ENCODE measurements around the gene CCRL2. TPM values are rescaled to one million over a fixed set of nuclear protein-coding genes. Genes with fewer than 3 reads are reported as not detected.
A peak's percentile ranks its signal among the peaks of the same experiment; 100 is the strongest.
"Not testable (repeated sequence)": the region's sequence is repeated elsewhere in the genome, so short reads cannot be mapped to it uniquely, and the experiment has no call there.

The CCRL2 gene
- total and polyA plus RNA-seq, 8 donors: 0.76 to 5.2 (median 2.0) TPM; not detected in 3

- 83 to 92% (median 85%) methylated on average over 6 of the region's 6 CpGs for WGBS, 5 donors
- Histone ChIP-seq H3K9me3 (no peaks in the 10 kb centered on the region), H3K27me3 (no peaks in the 10 kb centered on the region), H3K4me3 (no peak overlapping the region), H3K27ac (no peak overlapping the region), H3K4me1 (peaks cover 0 to 8% (median 0%) of the 10 kb centered on the region in 4 donors), H3K36me3 (no peaks in the 10 kb centered on the region)
- intact Hi-C loops (cut with DNase I; ENCODE audit: low total_unique reads): no loop called here
- TF ChIP-seq POLR2AphosphoS5 (IDR thresholded peaks at IDR 0.05) (peak in 1 of 3 donors; percentile 5), EP300 (IDR thresholded peaks at IDR 0.05) (no peak)
- DNase-seq: peak in 1 of 2 donors; percentile 45
These were observed 15.6 kb downstream of the CCRL2 start for GRCh38 chr3:46422617-46423016.

GRCh38 chr3:46423588-46423987 lies 16.5 kb downstream of the CCRL2 start:
- Histone ChIP-seq H3K4me1 (peaks cover 0 to 8% (median 0%) of the 10 kb centered on the region in 4 donors), H3K27ac (no peak overlapping the region), H3K4me3 (no peak overlapping the region), H3K27me3 (no peaks in the 10 kb centered on the region), H3K36me3 (no peaks in the 10 kb centered on the region), H3K9me3 (no peaks in the 10 kb centered on the region)
- WGBS, 5 donors: 68 to 80% (median 73%) methylated on average over 5 of the region's 5 CpGs
- no peak for DNase-seq
- TF ChIP-seq POLR2AphosphoS5 (IDR thresholded peaks at IDR 0.05) (peak in 1 of 3 donors; percentile 6), POLR2A (IDR thresholded peaks at IDR 0.05) (no peak), EP300 (IDR thresholded peaks at IDR 0.05) (no peak), CTCF (IDR thresholded peaks at IDR 0.05) (no peak)
- intact Hi-C loops (cut with DNase I; ENCODE audit: low total_unique reads): no loop called here

- H3K36me3 ChIP-seq; DNase-seq; H3K4me1 ChIP-seq; H3K9me3 ChIP-seq; H3K27me3 ChIP-seq; H3K4me3 ChIP-seq; intact Hi-C loops (cut with DNase I; ENCODE audit: low total_unique reads); H3K27ac ChIP-seq: not testable (repeated sequence)
- WGBS, 5 donors: 37 to 56% (median 43%) methylated on average over 4 of the region's 4 CpGs
These were observed 19.4 kb downstream of the CCRL2 start for GRCh38 chr3:46426476-46426875.

- DNase-seq; H3K4me1 ChIP-seq; H3K27me3 ChIP-seq; H3K27ac ChIP-seq; H3K36me3 ChIP-seq; H3K4me3 ChIP-seq; intact Hi-C loops (cut with DNase I; ENCODE audit: low total_unique reads): not testable (repeated sequence)
- WGBS, 5 donors: 67 to 82% (median 76%) methylated on average over 8 of the region's 8 CpGs
- peaks cover 0 to 14% (median 9%) of the 10 kb centered on the region in 4 donors for H3K9me3 ChIP-seq
- peak in 1 of 7 experiments; percentile 12 for TF ChIP-seq CTCF (IDR thresholded peaks at IDR 0.05)
These were observed 20.3 kb downstream of the CCRL2 start for GRCh38 chr3:46427404-46427803.

- TF ChIP-seq POLR2AphosphoS5 (IDR thresholded peaks at IDR 0.05) (no peak), EP300 (IDR thresholded peaks at IDR 0.05) (no peak)
- peaks cover 0 to 8% (median 0%) of the 10 kb centered on the region in 4 donors for H3K4me1 ChIP-seq
- no peaks in the 10 kb centered on the region for H3K27me3 ChIP-seq
- peaks cover 0 to 14% (median 9%) of the 10 kb centered on the region in 4 donors for H3K9me3 ChIP-seq
- peaks cover 0 to 6% (median 0%) of the 10 kb centered on the region in 4 donors for H3K36me3 ChIP-seq
- WGBS, 5 donors: 75 to 80% (median 76%) methylated on average over 10 of the region's 10 CpGs
- no peak overlapping the region for H3K27ac ChIP-seq
- no peak overlapping the region for H3K4me3 ChIP-seq
- intact Hi-C loops (cut with DNase I; ENCODE audit: low total_unique reads): no loop called here
- no peak for DNase-seq
These were observed 21.1 kb downstream of the CCRL2 start for GRCh38 chr3:46427916-46428833.

GRCh38 chr3:46429250-46429649 lies 22.2 kb downstream of the CCRL2 start:
- Histone ChIP-seq H3K4me3 (no peak overlapping the region), H3K4me1 (peaks cover 0 to 8% (median 0%) of the 10 kb centered on the region in 4 donors), H3K27ac (no peak overlapping the region), H3K36me3 (peaks cover 0 to 11% (median 0%) of the 10 kb centered on the region in 4 donors), H3K9me3 (peaks cover 0 to 14% (median 9%) of the 10 kb centered on the region in 4 donors), H3K27me3 (no peaks in the 10 kb centered on the region)
- WGBS, 5 donors: 50 to 65% (median 53%) methylated on average over 5 of the region's 5 CpGs
- no peak for DNase-seq
- no peak for TF ChIP-seq POLR2AphosphoS5 (IDR thresholded peaks at IDR 0.05)
- TF ChIP-seq POLR2A (IDR thresholded peaks at IDR 0.05): no peak
- no peak for TF ChIP-seq EP300 (IDR thresholded peaks at IDR 0.05)
- no peak for TF ChIP-seq CTCF (IDR thresholded peaks at IDR 0.05)
- intact Hi-C loops (cut with DNase I; ENCODE audit: low total_unique reads): no loop called here
